Measurements from ENCODE around the gene LRP8. TPM values are rescaled to one million over a fixed set of nuclear protein-coding genes. Genes with fewer than 3 reads are reported as not detected.

LRP8 gene
- total and polyA plus RNA-seq, 2 of the 13 experiments (the other 11 are each of a cell fraction or from before 2014, with no cell fraction given), result 17.3 to 17.4 TPM

DNA sequence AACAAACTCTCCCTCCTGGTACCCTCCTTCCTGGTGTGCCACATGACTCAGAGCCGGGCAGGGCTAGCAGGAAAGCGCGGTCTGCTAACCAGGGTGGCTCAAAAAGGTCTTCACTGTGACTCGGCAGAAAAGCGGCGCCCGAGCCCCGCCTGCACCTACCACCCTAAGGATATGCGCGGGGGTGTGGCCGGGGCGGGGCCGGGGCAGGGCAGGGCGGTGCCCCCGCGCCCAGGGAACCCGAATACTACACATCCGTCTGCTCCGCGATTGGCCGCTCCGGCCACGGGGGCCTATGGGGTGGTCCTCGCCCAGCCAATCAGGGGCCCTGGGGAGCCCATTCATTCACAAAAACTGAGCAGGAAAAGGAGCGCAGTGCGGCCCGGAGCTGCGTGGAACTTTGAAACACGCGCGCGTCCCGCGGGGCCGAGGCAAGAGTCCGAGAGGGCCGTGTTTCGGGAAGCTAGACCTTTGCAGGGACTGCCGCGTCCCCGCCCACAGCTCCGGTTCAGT is 1.7 kb downstream of the LRP8 start (continued):
- TF ChIP-seq GFI1 (CRISPR knock-in tag; IDR thresholded peaks at IDR 0.05; ENCODE audit: borderline replicate concordance) (peak; percentile 27; the same call in 1 of the 2 replicates), ZNF75D (CRISPR knock-in tag; IDR thresholded peaks at IDR 0.05; ENCODE audit: borderline replicate concordance) (no peak), SIN3A (IDR thresholded peaks at IDR 0.05; ENCODE audit: borderline replicate concordance, low read depth, low read length) (peak; percentile 86; the same call in 1 of the 2 replicates), ZBTB7B (CRISPR knock-in tag; IDR thresholded peaks at IDR 0.05) (no peak), ZBTB20 (CRISPR knock-in tag; IDR thresholded peaks at IDR 0.05; ENCODE audit: borderline replicate concordance, low read depth) (no peak), RBFOX2 (IDR thresholded peaks at IDR 0.05; ENCODE audit: low read depth, low read length) (peak; percentile 89), ZNF34 (CRISPR knock-in tag; IDR thresholded peaks at IDR 0.05; ENCODE audit: borderline replicate concordance) (0 out of 2 replicates have a peak, but pooled peaks have one; percentile 15), ZNF850 (CRISPR knock-in tag; conservative IDR thresholded peaks at IDR 0.05) (0 out of 2 replicates have a peak, but pooled peaks have one; percentile 59), ZSCAN30 (CRISPR knock-in tag; IDR thresholded peaks at IDR 0.05) (peak; percentile 69; the same call in 1 of the 2 replicates), PHB2 (IDR thresholded peaks at IDR 0.05; ENCODE audit: partially characterized antibody) (no peak), BRD4 (CRISPR knock-in tag; IDR thresholded peaks at IDR 0.05) (peak; percentile 85; the same call in 1 of the 2 replicates), PHF21A (CRISPR knock-in tag; IDR thresholded peaks at IDR 0.05) (peak; percentile 85), CAMTA2 (CRISPR knock-in tag; IDR thresholded peaks at IDR 0.05; ENCODE audit: borderline replicate concordance) (no peak), ZNF720 (CRISPR knock-in tag; IDR thresholded peaks at IDR 0.05) (no peak), ZNF124 (CRISPR knock-in tag; IDR thresholded peaks at IDR 0.05) (no peak), HDAC1 (CRISPR knock-in tag; IDR thresholded peaks at IDR 0.05) (peak; percentile 65), ZNF737 (CRISPR knock-in tag; IDR thresholded peaks at IDR 0.05; ENCODE audit: borderline replicate concordance) (no peak), SP5 (CRISPR knock-in tag; IDR thresholded peaks at IDR 0.05; ENCODE audit: borderline replicate concordance, low read depth) (peak; percentile 59; the same call in 1 of the 2 replicates), NFATC3 (CRISPR knock-in tag; IDR thresholded peaks at IDR 0.05) (peak; percentile 50; the same call in 1 of the 2 replicates), SP1 (IDR thresholded peaks at IDR 0.05) (no peak), SP1 (CRISPR knock-in tag; IDR thresholded peaks at IDR 0.05) (peak; percentile 51), TP53 (CRISPR knock-in tag; conservative IDR thresholded peaks at IDR 0.05) (peak; percentile 24; the same call in 1 of the 2 replicates)
- TF ChIP-seq, protein P1, sequence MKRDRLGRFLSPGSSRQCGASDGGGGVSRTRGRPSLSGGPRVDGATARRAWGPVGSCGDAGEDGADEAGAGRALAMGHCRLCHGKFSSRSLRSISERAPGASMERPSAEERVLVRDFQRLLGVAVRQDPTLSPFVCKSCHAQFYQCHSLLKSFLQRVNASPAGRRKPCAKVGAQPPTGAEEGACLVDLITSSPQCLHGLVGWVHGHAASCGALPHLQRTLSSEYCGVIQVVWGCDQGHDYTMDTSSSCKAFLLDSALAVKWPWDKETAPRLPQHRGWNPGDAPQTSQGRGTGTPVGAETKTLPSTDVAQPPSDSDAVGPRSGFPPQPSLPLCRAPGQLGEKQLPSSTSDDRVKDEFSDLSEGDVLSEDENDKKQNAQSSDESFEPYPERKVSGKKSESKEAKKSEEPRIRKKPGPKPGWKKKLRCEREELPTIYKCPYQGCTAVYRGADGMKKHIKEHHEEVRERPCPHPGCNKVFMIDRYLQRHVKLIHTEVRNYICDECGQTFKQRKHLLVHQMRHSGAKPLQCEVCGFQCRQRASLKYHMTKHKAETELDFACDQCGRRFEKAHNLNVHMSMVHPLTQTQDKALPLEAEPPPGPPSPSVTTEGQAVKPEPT (CRISPR knock-in tag; IDR thresholded peaks at IDR 0.05; ENCODE audit: low read depth), result no peak
- TF ChIP-seq, protein P2, sequence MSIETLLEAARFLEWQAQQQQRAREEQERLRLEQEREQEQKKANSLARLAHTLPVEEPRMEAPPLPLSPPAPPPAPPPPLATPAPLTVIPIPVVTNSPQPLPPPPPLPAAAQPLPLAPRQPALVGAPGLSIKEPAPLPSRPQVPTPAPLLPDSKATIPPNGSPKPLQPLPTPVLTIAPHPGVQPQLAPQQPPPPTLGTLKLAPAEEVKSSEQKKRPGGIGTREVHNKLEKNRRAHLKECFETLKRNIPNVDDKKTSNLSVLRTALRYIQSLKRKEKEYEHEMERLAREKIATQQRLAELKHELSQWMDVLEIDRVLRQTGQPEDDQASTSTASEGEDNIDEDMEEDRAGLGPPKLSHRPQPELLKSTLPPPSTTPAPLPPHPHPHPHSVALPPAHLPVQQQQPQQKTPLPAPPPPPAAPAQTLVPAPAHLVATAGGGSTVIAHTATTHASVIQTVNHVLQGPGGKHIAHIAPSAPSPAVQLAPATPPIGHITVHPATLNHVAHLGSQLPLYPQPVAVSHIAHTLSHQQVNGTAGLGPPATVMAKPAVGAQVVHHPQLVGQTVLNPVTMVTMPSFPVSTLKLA (IDR thresholded peaks at IDR 0.05), result no peak
- TF ChIP-seq, protein P3, sequence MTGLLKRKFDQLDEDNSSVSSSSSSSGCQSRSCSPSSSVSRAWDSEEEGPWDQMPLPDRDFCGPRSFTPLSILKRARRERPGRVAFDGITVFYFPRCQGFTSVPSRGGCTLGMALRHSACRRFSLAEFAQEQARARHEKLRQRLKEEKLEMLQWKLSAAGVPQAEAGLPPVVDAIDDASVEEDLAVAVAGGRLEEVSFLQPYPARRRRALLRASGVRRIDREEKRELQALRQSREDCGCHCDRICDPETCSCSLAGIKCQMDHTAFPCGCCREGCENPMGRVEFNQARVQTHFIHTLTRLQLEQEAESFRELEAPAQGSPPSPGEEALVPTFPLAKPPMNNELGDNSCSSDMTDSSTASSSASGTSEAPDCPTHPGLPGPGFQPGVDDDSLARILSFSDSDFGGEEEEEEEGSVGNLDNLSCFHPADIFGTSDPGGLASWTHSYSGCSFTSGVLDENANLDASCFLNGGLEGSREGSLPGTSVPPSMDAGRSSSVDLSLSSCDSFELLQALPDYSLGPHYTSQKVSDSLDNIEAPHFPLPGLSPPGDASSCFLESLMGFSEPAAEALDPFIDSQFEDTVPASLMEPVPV (CRISPR knock-in tag; IDR thresholded peaks at IDR 0.05), result 0 out of 2 replicates have a peak, but pooled peaks have one; percentile 15
- TF ChIP-seq, protein P4, sequence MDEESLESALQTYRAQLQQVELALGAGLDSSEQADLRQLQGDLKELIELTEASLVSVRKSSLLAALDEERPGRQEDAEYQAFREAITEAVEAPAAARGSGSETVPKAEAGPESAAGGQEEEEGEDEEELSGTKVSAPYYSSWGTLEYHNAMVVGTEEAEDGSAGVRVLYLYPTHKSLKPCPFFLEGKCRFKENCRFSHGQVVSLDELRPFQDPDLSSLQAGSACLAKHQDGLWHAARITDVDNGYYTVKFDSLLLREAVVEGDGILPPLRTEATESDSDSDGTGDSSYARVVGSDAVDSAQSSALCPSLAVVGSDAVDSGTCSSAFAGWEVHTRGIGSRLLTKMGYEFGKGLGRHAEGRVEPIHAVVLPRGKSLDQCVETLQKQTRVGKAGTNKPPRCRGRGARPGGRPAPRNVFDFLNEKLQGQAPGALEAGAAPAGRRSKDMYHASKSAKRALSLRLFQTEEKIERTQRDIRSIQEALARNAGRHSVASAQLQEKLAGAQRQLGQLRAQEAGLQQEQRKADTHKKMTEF (CRISPR knock-in tag; IDR thresholded peaks at IDR 0.05), result peak; percentile 40
